Activated B cell treated with CpG ODN at 0.5 μM for 24 hours (primary cell): ENCODE data around the gene PTPA. TPM values are rescaled to one million over a fixed set of nuclear protein-coding genes. Genes with fewer than 3 reads are reported as not detected.

Experiments
- ATAC-seq: fragments of 200-7000 bp; cut with Tn5 transposase; one replicate; pipeline ENCODE4 v1.10.0; 2021; ENCODE audit warnings: low read depth, mild to moderate bottlenecking, moderate library complexity
- CTCF ChIA-PET: fragments of 350-600 bp; sonication (Branson Sonifier 250); formaldehyde crosslinking; loops from one replicate; lab custom pipeline; 2021; ENCODE audit warnings: antibody characterized with exemption; lab: Charles Lee
- POLR2A ChIA-PET: fragments of 350-600 bp; sonication (Branson Sonifier 250); formaldehyde crosslinking; loops from one replicate; lab custom pipeline; 2021; ENCODE audit warnings: antibody characterized with exemption; lab: Charles Lee
- DNase-seq: peaks from one replicate; pipeline ENCODE4 v3.0.0; 2022
- H3K27ac Mint-ChIP-seq: one replicate; pipeline ENCODE4 v1.8.0; 2020; ENCODE audit warnings: mixed read lengths
- H3K27me3 Mint-ChIP-seq: one replicate; pipeline ENCODE4 v1.8.0; 2021; ENCODE audit warnings: mixed read lengths
- H3K36me3 Mint-ChIP-seq: one replicate; pipeline ENCODE4 v1.8.0; 2021; ENCODE audit warnings: low read depth, mixed read lengths
- H3K4me1 Mint-ChIP-seq: one replicate; pipeline ENCODE4 v1.8.0; 2021; ENCODE audit warnings: mixed read lengths
- H3K4me3 Mint-ChIP-seq: one replicate; pipeline ENCODE4 v1.8.0; 2020; ENCODE audit warnings: mild to moderate bottlenecking, mixed read lengths
- H3K9me3 Mint-ChIP-seq: one replicate; pipeline ENCODE4 v1.8.0; 2020; ENCODE audit warnings: mixed read lengths
- intact Hi-C: fragments of 100-400 bp; cut with micrococcal nuclease; formaldehyde crosslinking; loops from one replicate; pipeline ENCODE4 v1.15.1; 2024
- total RNA-seq: library from RNA; stranded (reverse); gene quantifications from 2 replicates; pipeline ENCODE4 v1.2.3, GENCODE V29; 2022
- TF ChIP-seq, protein P1 (sequence below): fragments of 200-600 bp; IDR thresholded peaks from one replicate; pipeline ENCODE4 v1.8.0; 2022; ENCODE audit warnings: antibody characterized with exemption, mild to moderate bottlenecking

Gene PTPA
- total RNA-seq, 1 donor from 2014 or later, result 67.2 TPM

DNA sequence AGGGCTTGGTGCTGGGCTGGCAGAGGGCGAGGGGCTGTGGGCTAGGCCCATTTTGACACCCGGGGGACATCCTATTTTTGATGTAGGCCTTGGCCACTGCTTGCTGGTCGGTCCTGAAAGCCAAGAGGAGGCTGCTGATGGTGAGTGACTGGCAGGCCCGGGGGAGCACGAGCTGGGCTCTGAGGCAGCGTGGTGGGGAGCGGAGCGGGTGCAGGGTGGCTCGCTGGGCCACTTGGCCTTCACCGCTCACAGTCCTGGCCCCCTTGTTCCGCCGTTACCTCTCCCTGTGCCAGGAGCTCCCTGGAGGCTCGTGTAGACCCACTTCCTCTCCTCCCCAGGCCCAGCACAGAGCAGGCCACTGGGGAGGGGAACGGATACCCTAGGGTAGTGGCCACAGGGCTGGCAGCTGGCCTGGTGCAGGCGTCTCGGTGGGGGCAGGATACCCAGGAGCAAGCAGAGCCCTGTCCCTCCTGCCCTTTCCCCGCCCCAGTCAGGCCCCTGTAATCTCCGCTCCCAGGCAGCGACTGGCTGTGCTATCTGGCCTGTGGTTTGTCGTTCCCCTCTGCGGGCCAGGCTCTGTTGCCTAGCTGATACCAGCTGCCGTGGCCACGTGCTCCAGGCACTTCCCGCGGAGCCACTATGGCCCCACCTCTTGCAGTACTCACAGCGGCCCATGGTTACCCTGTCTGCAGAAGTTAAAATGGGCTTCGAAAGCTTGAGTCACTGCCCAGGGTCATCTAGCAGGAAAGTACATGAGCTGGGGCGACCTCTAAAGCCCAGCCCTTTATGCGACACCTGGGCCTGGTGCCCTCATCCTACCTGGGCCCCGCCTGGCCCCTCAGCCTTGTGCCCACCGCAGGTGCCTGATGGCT lies 42.0 kb upstream of the PTPA start:
- ATAC-seq, result peak; percentile 97
- peak; percentile 63 for DNase-seq
- ChIA-PET CTCF (interaction anchor here (0.6 kb wide), 1 partner anchor 385 kb away, joined by 3 read pairs; no protein-coding TSS in a partner anchor), POLR2A (interaction anchor here (0.5 to 2.4 kb wide), 5 partner anchors 12 to 878 kb away, joined by 4 to 21 read pairs (median 6); partner anchors contain the start of genes CIZ1, DOLPP1, MIGA2 and SH3GLB2)
- TF ChIP-seq, protein P1, sequence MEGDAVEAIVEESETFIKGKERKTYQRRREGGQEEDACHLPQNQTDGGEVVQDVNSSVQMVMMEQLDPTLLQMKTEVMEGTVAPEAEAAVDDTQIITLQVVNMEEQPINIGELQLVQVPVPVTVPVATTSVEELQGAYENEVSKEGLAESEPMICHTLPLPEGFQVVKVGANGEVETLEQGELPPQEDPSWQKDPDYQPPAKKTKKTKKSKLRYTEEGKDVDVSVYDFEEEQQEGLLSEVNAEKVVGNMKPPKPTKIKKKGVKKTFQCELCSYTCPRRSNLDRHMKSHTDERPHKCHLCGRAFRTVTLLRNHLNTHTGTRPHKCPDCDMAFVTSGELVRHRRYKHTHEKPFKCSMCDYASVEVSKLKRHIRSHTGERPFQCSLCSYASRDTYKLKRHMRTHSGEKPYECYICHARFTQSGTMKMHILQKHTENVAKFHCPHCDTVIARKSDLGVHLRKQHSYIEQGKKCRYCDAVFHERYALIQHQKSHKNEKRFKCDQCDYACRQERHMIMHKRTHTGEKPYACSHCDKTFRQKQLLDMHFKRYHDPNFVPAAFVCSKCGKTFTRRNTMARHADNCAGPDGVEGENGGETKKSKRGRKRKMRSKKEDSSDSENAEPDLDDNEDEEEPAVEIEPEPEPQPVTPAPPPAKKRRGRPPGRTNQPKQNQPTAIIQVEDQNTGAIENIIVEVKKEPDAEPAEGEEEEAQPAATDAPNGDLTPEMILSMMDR, result no peak
- peak overlapping the region; percentile 93 for H3K27ac Mint-ChIP-seq
- intact Hi-C loops, result loop anchor here (1.0 to 5.0 kb wide), 3 partner anchors 12 to 43 kb away; partner anchors contain the start of genes CRAT, DOLPP1, PTPA and SH3GLB2
- H3K9me3 Mint-ChIP-seq, result no peaks in the 10 kb centered on the region
- peaks cover 25% of the 10 kb centered on the region for H3K36me3 Mint-ChIP-seq
- H3K27me3 Mint-ChIP-seq, result no peaks in the 10 kb centered on the region
- peak overlapping the region; percentile 65 for H3K4me3 Mint-ChIP-seq
- H3K4me1 Mint-ChIP-seq, result peaks cover 26% of the 10 kb centered on the region

DNA sequence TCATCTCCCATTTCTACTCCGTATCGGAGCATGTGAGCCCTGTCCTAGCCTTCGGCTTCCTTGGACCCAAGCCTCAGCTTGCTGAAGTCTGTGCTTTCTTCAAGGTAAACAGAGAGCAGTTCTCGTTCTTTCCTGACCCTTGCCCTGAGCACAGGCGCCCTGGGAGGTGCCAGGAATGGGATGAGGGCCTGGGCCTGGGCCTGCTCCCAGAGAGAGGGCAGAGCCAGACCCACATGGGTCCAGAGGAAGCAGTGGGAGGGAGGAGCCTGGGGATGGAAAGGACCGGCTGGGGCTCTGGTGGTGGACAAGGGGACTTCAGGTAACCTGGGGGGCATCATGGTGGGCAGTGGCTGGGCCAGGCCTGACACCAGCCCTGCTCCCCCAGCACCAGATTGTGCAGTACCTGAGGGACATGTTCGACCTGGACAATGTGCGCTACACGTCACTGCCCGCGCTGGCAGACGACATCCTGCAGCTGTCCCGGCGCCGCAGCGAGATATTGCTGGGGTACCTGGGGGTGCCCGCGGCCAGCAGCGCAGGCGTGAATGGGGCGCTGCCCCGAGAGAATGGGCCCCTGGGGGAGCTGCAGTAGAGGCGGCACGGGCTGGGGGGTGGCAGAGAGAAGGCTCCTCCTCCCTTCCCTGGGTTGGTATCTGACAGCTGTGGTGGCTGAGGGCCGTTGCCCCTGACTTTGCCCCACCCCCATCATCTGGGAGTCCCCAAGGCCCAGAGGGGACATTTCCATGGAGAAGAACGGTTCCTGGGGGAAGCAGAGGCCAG lies 41.2 kb upstream of the PTPA start:
- POLR2A ChIA-PET, result interaction anchor here (0.5 to 2.4 kb wide), 5 partner anchors 11 to 879 kb away, joined by 4 to 21 read pairs (median 6); partner anchors contain the start of genes CIZ1, DOLPP1, MIGA2 and SH3GLB2
- peaks cover 26% of the 10 kb centered on the region for H3K4me1 Mint-ChIP-seq

DNA sequence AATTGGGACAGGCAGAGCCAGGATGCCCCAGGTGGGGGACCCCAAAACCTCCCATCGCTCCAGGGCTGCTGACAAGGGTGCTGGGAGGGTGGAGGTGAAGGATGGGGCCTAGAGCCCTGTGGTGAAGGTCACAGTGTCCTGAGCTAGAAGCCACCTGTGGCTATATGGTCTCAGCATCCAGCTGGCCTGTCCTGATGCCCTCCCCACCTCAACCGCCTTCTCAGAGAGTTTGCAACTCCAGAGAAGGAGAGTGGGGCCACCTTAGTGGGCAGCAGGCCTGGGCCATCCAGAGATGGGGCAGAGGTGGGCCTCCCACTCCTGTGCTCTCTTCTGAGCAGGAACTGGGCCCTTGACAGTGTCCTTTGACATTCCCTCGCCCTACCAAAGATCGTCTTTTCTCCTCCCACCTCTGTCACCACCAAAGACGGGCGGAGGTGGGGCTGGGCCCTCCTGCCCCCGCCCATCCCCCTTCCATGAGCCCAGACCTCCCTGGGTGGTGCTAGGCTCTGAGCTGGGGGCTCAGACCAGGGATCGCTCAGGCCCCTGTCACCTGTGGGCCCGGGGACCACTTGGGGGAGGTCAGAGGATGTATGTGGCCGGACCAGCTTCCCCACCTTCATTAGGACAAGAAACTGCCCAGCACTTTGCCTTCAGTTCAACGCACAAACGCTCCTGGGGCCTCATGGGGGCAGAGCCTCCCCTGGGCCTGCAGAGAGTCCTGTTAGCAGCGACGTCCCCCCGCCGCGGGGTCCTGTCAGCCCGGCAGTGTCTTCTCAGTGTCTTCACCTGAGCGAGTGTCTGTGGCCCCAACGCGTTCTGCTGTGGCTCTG lies 40.3 kb upstream of the PTPA start:
- Mint-ChIP-seq H3K27me3 (no peaks in the 10 kb centered on the region), H3K4me3 (no peak overlapping the region), H3K4me1 (peaks cover 26% of the 10 kb centered on the region), H3K9me3 (no peaks in the 10 kb centered on the region), H3K27ac (no peak overlapping the region), H3K36me3 (peaks cover 13% of the 10 kb centered on the region)
- ChIA-PET CTCF (no interaction called here), POLR2A (interaction anchor here (2.2 to 2.4 kb wide), 2 partner anchors 10 to 35 kb away, joined by 13 to 21 read pairs; partner anchors contain the start of genes DOLPP1 and MIGA2)
- intact Hi-C loops, result no loop called here
- ATAC-seq (no peak), DNase-seq (no peak)
- TF ChIP-seq, protein P1, result no peak

More for the DNA sequence above, 41.2 kb upstream of the PTPA start:
- Mint-ChIP-seq H3K27ac (peak overlapping the region; percentile 12), H3K27me3 (no peaks in the 10 kb centered on the region), H3K36me3 (peaks cover 21% of the 10 kb centered on the region), H3K9me3 (no peaks in the 10 kb centered on the region), H3K4me3 (no peak overlapping the region)
- CTCF ChIA-PET, result no interaction called here
- ATAC-seq (no peak), DNase-seq (no peak)
- TF ChIP-seq, protein P1, result no peak
- intact Hi-C loops, result loop anchor here (1.0 to 5.0 kb wide), 3 partner anchors 11 to 42 kb away; partner anchors contain the start of genes CRAT, DOLPP1, PTPA and SH3GLB2

DNA sequence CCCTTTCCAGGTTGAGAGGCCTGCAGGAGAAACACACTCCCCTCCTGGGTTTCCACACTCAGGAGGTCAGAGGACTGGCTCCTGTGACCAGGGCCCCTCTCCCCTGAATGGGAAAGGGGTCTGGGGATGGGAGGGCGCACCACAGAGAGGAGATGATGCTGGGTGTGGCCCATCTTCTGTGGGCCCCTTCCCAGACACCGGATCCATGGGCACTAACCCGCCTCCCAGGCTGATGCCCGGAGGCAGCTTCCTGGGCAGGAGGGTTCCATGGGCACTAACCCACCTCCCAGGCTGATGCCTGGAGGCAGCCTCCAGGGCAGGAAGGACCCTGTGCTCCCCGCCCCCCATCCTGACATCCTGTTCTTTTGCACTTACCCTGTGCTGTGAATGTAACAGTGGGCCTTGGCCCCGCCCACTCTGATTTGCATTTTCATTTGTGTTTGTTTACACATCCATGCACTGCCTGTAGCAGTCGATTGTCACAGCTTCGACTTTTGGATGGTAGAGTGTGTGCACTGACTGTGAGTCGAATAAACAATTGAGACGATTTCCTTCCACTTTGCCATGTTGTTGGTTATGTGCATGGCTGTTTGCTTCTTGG lies 39.6 kb upstream of the PTPA start:
- Mint-ChIP-seq H3K27ac (peak overlapping the region; percentile 56), H3K4me1 (peaks cover 26% of the 10 kb centered on the region)

More for the DNA sequence above, 39.6 kb upstream of the PTPA start:
- H3K9me3 Mint-ChIP-seq, result no peaks in the 10 kb centered on the region
- ChIA-PET CTCF (no interaction called here), POLR2A (interaction anchor here (0.6 to 1.3 kb wide), 3 partner anchors 10 to 52 kb away, joined by 3 to 6 read pairs (median 4); partner anchors contain the start of gene DOLPP1)
- H3K4me3 Mint-ChIP-seq, result no peak overlapping the region
- TF ChIP-seq, protein P1, result no peak
- intact Hi-C loops, result no loop called here
- DNase-seq (no peak), ATAC-seq (no peak)
- no peaks in the 10 kb centered on the region for H3K27me3 Mint-ChIP-seq
- H3K36me3 Mint-ChIP-seq, result peaks cover 10% of the 10 kb centered on the region
